Stimulated activated CD4-positive, alpha-beta T cell treated with anti-CD3 and anti-CD28 coated beads, Interleukin-2, amount 100 ng/mL, for 48 hours (primary cell): Measurements from ENCODE around the gene FBXL2.

ENCODE experiments used
- DNase-seq, 2 donors: peaks; one replicate each; pipeline ENCODE4 v3.0.0-alpha.2; 2020

The FBXL2 gene

GRCh38 chr3:33430571-33430970, 153.3 kb downstream of the FBXL2 start:
- no peak for DNase-seq

GRCh38 chr3:33433843-33434242, 156.6 kb downstream of the FBXL2 start:
- DNase-seq: no peak
